Measurements from ENCODE around the gene NT5C2.

DNA sequence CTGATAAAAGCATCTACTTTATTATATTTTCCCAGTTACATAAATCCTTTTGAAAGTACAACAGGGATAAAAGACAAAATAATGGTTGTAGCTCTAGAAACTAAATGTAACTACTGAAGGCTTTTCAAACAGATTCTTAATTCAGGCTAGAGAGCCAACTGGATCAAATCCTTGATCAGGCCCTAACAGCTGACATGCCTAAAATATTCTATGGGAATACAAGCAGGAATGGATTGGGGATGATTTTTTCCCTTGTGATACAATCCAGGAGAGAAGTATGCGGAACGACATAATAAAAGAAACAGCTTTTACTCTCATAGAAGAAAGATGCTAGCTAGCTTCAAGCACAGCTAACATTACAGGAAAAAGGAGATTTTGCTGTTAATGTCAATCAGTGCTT, 49.0 kb downstream of the NT5C2 start:
- no peak for TF ChIP-seq PPARA (CRISPR knock-in tag; IDR thresholded peaks at IDR 0.05; ENCODE audit: borderline replicate concordance)
- TF ChIP-seq ZNF70 (CRISPR knock-in tag; IDR thresholded peaks at IDR 0.05), result no peak
- TF ChIP-seq, protein P1, sequence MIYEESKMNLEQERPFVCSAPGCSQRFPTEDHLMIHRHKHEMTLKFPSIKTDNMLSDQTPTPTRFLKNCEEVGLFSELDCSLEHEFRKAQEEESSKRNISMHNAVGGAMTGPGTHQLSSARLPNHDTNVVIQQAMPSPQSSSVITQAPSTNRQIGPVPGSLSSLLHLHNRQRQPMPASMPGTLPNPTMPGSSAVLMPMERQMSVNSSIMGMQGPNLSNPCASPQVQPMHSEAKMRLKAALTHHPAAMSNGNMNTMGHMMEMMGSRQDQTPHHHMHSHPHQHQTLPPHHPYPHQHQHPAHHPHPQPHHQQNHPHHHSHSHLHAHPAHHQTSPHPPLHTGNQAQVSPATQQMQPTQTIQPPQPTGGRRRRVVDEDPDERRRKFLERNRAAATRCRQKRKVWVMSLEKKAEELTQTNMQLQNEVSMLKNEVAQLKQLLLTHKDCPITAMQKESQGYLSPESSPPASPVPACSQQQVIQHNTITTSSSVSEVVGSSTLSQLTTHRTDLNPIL (CRISPR knock-in tag; IDR thresholded peaks at IDR 0.05; ENCODE audit: low read depth), result no peak
- TF ChIP-seq ARNTL (CRISPR knock-in tag; IDR thresholded peaks at IDR 0.05; ENCODE audit: borderline replicate concordance, low read depth), result no peak
- TF ChIP-seq ZFP30 (CRISPR knock-in tag; IDR thresholded peaks at IDR 0.05), result no peak
- no peak for TF ChIP-seq CSDC2 (CRISPR knock-in tag; IDR thresholded peaks at IDR 0.05)
- TF ChIP-seq ISL1 (CRISPR knock-in tag; IDR thresholded peaks at IDR 0.05), result no peak
- TF ChIP-seq, protein P2, sequence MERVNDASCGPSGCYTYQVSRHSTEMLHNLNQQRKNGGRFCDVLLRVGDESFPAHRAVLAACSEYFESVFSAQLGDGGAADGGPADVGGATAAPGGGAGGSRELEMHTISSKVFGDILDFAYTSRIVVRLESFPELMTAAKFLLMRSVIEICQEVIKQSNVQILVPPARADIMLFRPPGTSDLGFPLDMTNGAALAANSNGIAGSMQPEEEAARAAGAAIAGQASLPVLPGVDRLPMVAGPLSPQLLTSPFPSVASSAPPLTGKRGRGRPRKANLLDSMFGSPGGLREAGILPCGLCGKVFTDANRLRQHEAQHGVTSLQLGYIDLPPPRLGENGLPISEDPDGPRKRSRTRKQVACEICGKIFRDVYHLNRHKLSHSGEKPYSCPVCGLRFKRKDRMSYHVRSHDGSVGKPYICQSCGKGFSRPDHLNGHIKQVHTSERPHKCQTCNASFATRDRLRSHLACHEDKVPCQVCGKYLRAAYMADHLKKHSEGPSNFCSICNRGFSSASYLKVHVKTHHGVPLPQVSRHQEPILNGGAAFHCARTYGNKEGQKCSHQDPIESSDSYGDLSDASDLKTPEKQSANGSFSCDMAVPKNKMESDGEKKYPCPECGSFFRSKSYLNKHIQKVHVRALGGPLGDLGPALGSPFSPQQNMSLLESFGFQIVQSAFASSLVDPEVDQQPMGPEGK (CRISPR knock-in tag; IDR thresholded peaks at IDR 0.05; ENCODE audit: borderline replicate concordance), result no peak
- no peak for TF ChIP-seq ZFP3 (CRISPR knock-in tag; IDR thresholded peaks at IDR 0.05)
- no peak for TF ChIP-seq ZC3H10 (CRISPR knock-in tag; IDR thresholded peaks at IDR 0.05)
- no peak for TF ChIP-seq ZNF8 (CRISPR knock-in tag; IDR thresholded peaks at IDR 0.05)
- no peak for TF ChIP-seq RARB (CRISPR knock-in tag; IDR thresholded peaks at IDR 0.05)
